ENCODE data around the gene AKAP6. TPM values are rescaled to one million over a fixed set of nuclear protein-coding genes. Genes with fewer than 3 reads are reported as not detected.
A peak's percentile ranks its signal among the peaks of the same experiment; 100 is the strongest.

The AKAP6 gene
- total and polyA plus RNA-seq, 8 donors, result 3.7 to 7.2 (median 6.0) TPM

- TF ChIP-seq CTCF (IDR thresholded peaks at IDR 0.05), result no peak
- H3K36me3 ChIP-seq, result no peaks in the 10 kb centered on the region
- intact Hi-C loops (cut with DNase I), result loop anchor here in 1 of 2 donors (10.0 kb wide), 1 partner anchor 1223 kb away; no protein-coding TSS in a partner anchor
- no peak overlapping the region for H3K27ac ChIP-seq
- H3K4me3 ChIP-seq, result no peak overlapping the region
- no peak for DNase-seq
- no peaks in the 10 kb centered on the region for H3K27me3 ChIP-seq
- H3K4me1 ChIP-seq, result peaks cover 0 to 9% of the 10 kb centered on the region in 2 donors
- no peaks in the 10 kb centered on the region for H3K9me3 ChIP-seq
- ATAC-seq, result no peak
These were observed 242.5 kb downstream of the AKAP6 start for GRCh38 chr14:32571551-32571950.

- no peaks in the 10 kb centered on the region for H3K36me3 ChIP-seq
- intact Hi-C loops (cut with DNase I), result loop anchor here in 1 of 2 donors (10.0 kb wide), 1 partner anchor 1223 kb away; no protein-coding TSS in a partner anchor
- peaks cover 0 to 9% of the 10 kb centered on the region in 2 donors for H3K4me1 ChIP-seq
- no peaks in the 10 kb centered on the region for H3K9me3 ChIP-seq
- DNase-seq (no peak), ATAC-seq (no peak)
- no peaks in the 10 kb centered on the region for H3K27me3 ChIP-seq
- no peak for TF ChIP-seq CTCF (IDR thresholded peaks at IDR 0.05)
- H3K27ac ChIP-seq, result no peak overlapping the region
- no peak overlapping the region for H3K4me3 ChIP-seq
These were observed 243.1 kb downstream of the AKAP6 start for GRCh38 chr14:32571995-32572866.

- peaks cover 0 to 4% of the 10 kb centered on the region in 2 donors for H3K4me1 ChIP-seq
- TF ChIP-seq CTCF (IDR thresholded peaks at IDR 0.05), result no peak
- no peak overlapping the region for H3K4me3 ChIP-seq
- no peaks in the 10 kb centered on the region for H3K27me3 ChIP-seq
- H3K9me3 ChIP-seq, result no peaks in the 10 kb centered on the region
- intact Hi-C loops (cut with DNase I), result loop anchor here in 1 of 2 donors (10.0 kb wide), 1 partner anchor 1222 kb away; no protein-coding TSS in a partner anchor
- no peaks in the 10 kb centered on the region for H3K36me3 ChIP-seq
- no peak overlapping the region for H3K27ac ChIP-seq
- no peak for DNase-seq
- no peak for ATAC-seq
These were observed 243.7 kb downstream of the AKAP6 start for GRCh38 chr14:32572867-32573150.

- no peak overlapping the region for H3K4me3 ChIP-seq
- no peaks in the 10 kb centered on the region for H3K9me3 ChIP-seq
- ATAC-seq (no peak), DNase-seq (no peak)
- H3K4me1 ChIP-seq, result no peaks in the 10 kb centered on the region
- no peak overlapping the region for H3K27ac ChIP-seq
- no peaks in the 10 kb centered on the region for H3K27me3 ChIP-seq
- H3K36me3 ChIP-seq, result no peaks in the 10 kb centered on the region
- TF ChIP-seq CTCF (IDR thresholded peaks at IDR 0.05), result no peak
- intact Hi-C loops (cut with DNase I), result loop anchor here in 1 of 2 donors (10.0 kb wide), 1 partner anchor 1221 kb away; no protein-coding TSS in a partner anchor
These were observed 245.2 kb downstream of the AKAP6 start for GRCh38 chr14:32574269-32574668.

GRCh38 chr14:32576088-32576795 lies 247.1 kb downstream of the AKAP6 start:
- ATAC-seq (peak; percentile 98), DNase-seq (peak in 2 of 4 donors; percentile 51 to 77)
- no peaks in the 10 kb centered on the region for H3K9me3 ChIP-seq
- H3K4me3 ChIP-seq, result no peak overlapping the region
- H3K27me3 ChIP-seq, result no peaks in the 10 kb centered on the region
- peak; percentile 91 to 92 for TF ChIP-seq CTCF (IDR thresholded peaks at IDR 0.05)
- intact Hi-C loops (cut with DNase I), result loop anchor here in 1 of 2 donors (10.0 kb wide), 1 partner anchor 1219 kb away; no protein-coding TSS in a partner anchor
- H3K27ac ChIP-seq, result no peak overlapping the region
- no peaks in the 10 kb centered on the region for H3K36me3 ChIP-seq
- H3K4me1 ChIP-seq, result no peaks in the 10 kb centered on the region
